Bronchial epithelial cell (primary cell): ENCODE data around the gene KNDC1. TPM values are rescaled to one million over a fixed set of nuclear protein-coding genes. Genes with fewer than 3 reads are reported as not detected.

ENCODE experiments used
- DNase-seq: peaks from one replicate; pipeline ENCODE4 v3.0.0-alpha.2; 2010; ENCODE audit warnings: low read depth
- FAIRE-seq: peaks from 2 replicates; lab custom pipeline; 2011; peaks lifted over from hg19 to GRCh38; lab: Jason Lieb, UNC
- H3K27me3 ChIP-seq: 2 replicates; pipeline ENCODE4 v1.5.1; 2011; ENCODE audit warnings: low read length; ENCODE audit not compliant: control insufficient read depth, insufficient read depth
- H3K36me3 ChIP-seq: 2 replicates; pipeline ENCODE4 v1.5.1; 2011; ENCODE audit warnings: low read length; ENCODE audit not compliant: control insufficient read depth, insufficient read depth
- H3K4me3 ChIP-seq: 2 replicates; pipeline ENCODE4 v1.5.1; 2011; ENCODE audit warnings: mild to moderate bottlenecking, low read depth, low read length, control low read depth
- CTCF ChIP-seq: IDR thresholded peaks from 2 replicates; pipeline ENCODE4 v1.5.1; 2011; ENCODE audit warnings: mild to moderate bottlenecking, moderate library complexity, low read length, control low read depth, inconsistent platforms; ENCODE audit not compliant: insufficient read depth, severe bottlenecking
- total RNA-seq: library from RNA; depleted of rRNA; stranded (reverse); fragments of >200 nt; gene quantifications from 2 replicates; pipeline ENCODE4 v1.2.1, GENCODE V29; 2014

Gene KNDC1
- total RNA-seq, 1 donor from 2014 or later, result under 0.01 TPM

- TF ChIP-seq CTCF, result no peak
- Histone ChIP-seq H3K27me3 (no peaks in the 10 kb centered on the region), H3K4me3 (no peak overlapping the region), H3K36me3 (no peaks in the 10 kb centered on the region)
- no peak for FAIRE-seq
- no peak for DNase-seq
These were observed 53.8 kb downstream of the KNDC1 start for GRCh38 chr10:133213641-133214467.

- DNase-seq (no peak), FAIRE-seq (no peak)
- H3K27me3 ChIP-seq, result no peaks in the 10 kb centered on the region
- H3K36me3 ChIP-seq, result no peaks in the 10 kb centered on the region
- no peak for TF ChIP-seq CTCF
- no peak overlapping the region for H3K4me3 ChIP-seq
These were observed 54.7 kb downstream of the KNDC1 start for GRCh38 chr10:133214468-133215410.

- no peaks in the 10 kb centered on the region for H3K36me3 ChIP-seq
- no peak for FAIRE-seq
- H3K27me3 ChIP-seq, result no peaks in the 10 kb centered on the region
- no peak for TF ChIP-seq CTCF
- no peak overlapping the region for H3K4me3 ChIP-seq
- DNase-seq, result no peak
These were observed 55.6 kb downstream of the KNDC1 start for GRCh38 chr10:133215586-133215985.

- Histone ChIP-seq H3K27me3 (no peaks in the 10 kb centered on the region), H3K36me3 (no peaks in the 10 kb centered on the region), H3K4me3 (no peak overlapping the region)
- no peak for TF ChIP-seq CTCF
- DNase-seq (no peak), FAIRE-seq (no peak)
These were observed 56.8 kb downstream of the KNDC1 start for GRCh38 chr10:133216776-133217175.

DNA sequence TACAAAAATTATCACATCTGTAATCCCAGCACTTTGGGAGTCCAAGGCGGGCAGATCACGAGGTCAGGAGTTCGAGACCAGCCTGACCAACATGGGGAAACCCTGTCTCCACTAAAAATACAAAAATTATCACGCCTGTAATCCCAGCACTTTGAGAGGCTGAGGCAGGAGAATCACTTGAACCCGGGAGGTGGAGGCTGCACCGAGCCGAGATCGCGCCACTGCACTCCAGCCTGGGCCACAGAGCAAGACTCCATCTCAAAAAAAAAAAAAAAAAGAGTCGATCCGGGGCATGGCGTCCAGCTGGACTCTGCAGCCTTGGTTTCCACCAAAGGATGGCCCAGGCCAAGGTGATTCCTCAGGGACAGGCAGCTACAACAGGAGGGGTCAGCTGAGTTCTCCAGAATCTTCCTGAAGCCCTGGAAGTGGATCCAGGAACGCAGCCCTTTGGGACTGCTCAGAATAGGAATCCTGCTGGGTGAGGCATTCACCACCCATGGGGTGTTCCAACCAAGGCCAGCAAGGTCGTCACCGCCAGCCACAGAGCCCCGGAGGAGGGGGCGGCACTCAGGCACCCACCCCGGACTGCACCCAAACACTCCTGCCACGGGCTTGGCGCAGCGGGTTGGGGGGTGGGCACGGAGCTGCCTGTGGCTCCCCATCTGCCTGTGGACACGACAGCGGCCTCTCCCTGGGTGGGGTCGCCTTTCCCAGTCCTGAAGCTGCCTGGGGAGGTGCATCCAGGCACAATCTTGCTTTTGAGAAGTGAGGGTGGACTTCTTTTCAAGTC is 58.0 kb downstream of the KNDC1 start:
- no peaks in the 10 kb centered on the region for H3K27me3 ChIP-seq
- no peak overlapping the region for H3K4me3 ChIP-seq
- no peak for TF ChIP-seq CTCF
- DNase-seq, result no peak
- no peaks in the 10 kb centered on the region for H3K36me3 ChIP-seq
- FAIRE-seq, result no peak
